Measurements from ENCODE around the gene GMDS.

The GMDS gene

GRCh38 chr6:1929931-1930330 lies 315.5 kb downstream of the GMDS start:
- TF ChIP-seq CTCF (IDR thresholded peaks at IDR 0.05; ENCODE audit: control insufficient read depth, insufficient read depth, low read depth, low read length, missing control alignments), result no peak
- H3K4me3 ChIP-seq (ENCODE audit: control insufficient read depth, low read depth, low read length), result no peak overlapping the region
- DNase-seq (ENCODE audit: low read depth), result no peak

- DNase-seq (ENCODE audit: low read depth), result no peak
- no peak overlapping the region for H3K4me3 ChIP-seq (ENCODE audit: control insufficient read depth, low read depth, low read length)
- TF ChIP-seq CTCF (IDR thresholded peaks at IDR 0.05; ENCODE audit: control insufficient read depth, insufficient read depth, low read depth, low read length, missing control alignments), result no peak
Measured at GRCh38 chr6:1925743-1926430, 319.5 kb downstream of the GMDS start.

GRCh38 chr6:1923449-1923848 lies 322.0 kb downstream of the GMDS start:
- no peak for TF ChIP-seq CTCF (IDR thresholded peaks at IDR 0.05; ENCODE audit: control insufficient read depth, insufficient read depth, low read depth, low read length, missing control alignments)
- H3K4me3 ChIP-seq (ENCODE audit: control insufficient read depth, low read depth, low read length), result no peak overlapping the region
- DNase-seq (ENCODE audit: low read depth), result no peak

- no peak overlapping the region for H3K4me3 ChIP-seq (ENCODE audit: control insufficient read depth, low read depth, low read length)
- DNase-seq (ENCODE audit: low read depth), result no peak
Measured at GRCh38 chr6:1917626-1918371, 327.6 kb downstream of the GMDS start.

DNA sequence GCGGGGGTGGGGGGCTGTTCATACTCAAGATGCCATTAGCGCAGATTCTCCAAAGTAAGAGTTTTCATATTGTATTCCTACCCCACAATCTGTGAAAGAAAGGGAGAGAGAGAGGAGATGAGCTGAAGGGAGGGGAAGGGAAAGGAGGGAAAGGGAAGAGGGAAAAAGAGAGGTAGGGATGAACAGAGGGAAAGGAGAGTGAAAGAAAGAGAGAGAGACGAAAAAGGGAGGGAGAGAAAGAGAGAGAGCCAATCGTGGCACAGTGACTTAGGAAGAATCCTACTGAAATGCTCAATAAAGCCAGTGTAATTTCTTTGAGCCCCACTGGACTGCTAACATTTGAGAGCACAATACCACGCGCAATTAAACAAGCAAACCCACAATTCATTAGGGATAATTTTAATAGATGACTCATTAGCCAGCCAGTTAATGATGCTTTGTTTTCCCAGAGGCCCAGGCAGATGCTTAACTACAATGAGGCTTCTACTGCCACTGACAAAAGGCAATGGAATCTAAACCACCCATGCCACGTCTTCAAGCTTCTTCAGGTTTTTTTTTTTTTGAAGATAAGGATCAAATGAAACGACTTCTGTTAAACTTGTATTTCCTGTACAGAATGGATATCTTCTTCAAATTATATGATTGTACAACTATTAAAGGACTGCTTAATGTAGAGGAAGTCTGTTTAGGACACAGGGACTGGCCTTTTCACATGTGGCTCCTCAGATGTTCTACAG lies 328.9 kb downstream of the GMDS start:
- peak; percentile 79 for DNase-seq (ENCODE audit: low read depth)
- TF ChIP-seq CTCF (IDR thresholded peaks at IDR 0.05; ENCODE audit: control insufficient read depth, insufficient read depth, low read depth, low read length, missing control alignments), result no peak
- H3K4me3 ChIP-seq (ENCODE audit: control insufficient read depth, low read depth, low read length), result no peak overlapping the region

More at GRCh38 chr6:1917626-1918371, 327.6 kb downstream of the GMDS start:
- TF ChIP-seq CTCF (IDR thresholded peaks at IDR 0.05; ENCODE audit: control insufficient read depth, insufficient read depth, low read depth, low read length, missing control alignments), result no peak

DNA sequence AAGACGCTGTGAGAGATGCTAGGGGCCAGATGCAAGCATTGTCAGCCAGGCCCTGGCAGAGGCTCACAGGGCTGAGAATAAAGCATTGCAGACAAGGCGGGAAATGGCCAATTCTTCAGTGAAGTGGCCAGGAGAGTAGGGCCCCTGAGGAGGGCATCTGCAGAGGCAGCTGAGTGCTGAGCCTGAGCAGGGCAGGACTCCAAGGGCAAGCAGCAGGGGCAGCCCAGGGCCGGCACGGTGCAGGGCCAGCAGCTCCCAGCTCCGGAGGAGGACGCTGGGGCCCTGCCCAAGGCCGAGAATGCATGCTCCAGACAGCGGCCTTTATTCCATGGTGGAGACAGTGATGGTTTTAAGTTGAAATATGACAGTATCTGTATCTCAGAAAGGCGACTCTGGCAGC lies 330.2 kb downstream of the GMDS start:
- DNase-seq (ENCODE audit: low read depth), result no peak
- H3K4me3 ChIP-seq (ENCODE audit: control insufficient read depth, low read depth, low read length), result no peak overlapping the region
- no peak for TF ChIP-seq CTCF (IDR thresholded peaks at IDR 0.05; ENCODE audit: control insufficient read depth, insufficient read depth, low read depth, low read length, missing control alignments)

All from AG09309 (cell line).